Body of pancreas (tissue), 4 donors: Measurements from ENCODE around the gene CCL22. TPM values are rescaled to one million over a fixed set of nuclear protein-coding genes. Genes with fewer than 3 reads are reported as not detected.

ENCODE experiments used
- ATAC-seq: fragments of 150-250 bp; one replicate; pipeline ENCODE4 v1.9.1; 2016
- DNase-seq, 4 donors: peaks; one replicate each; pipeline ENCODE4 v3.0.0-alpha.2; 2019
- H3K27ac ChIP-seq, 4 donors: fragments of 200-600 bp; sonication (generic); 1 replicate in 3 of 4; 2 replicates in 1 of 4; pipeline versions ENCODE4 v1.5.1 to v1.6.1; 2016 to 2019; ENCODE audit warnings: mild to moderate bottlenecking in 1 of 4, mixed read lengths in 1 of 4, moderate library complexity in 1 of 4
- H3K27me3 ChIP-seq, 2 donors: fragments of 200-600 bp; sonication (generic); one replicate each; pipeline ENCODE4 v1.6.0; 2016; ENCODE audit warnings: mild to moderate bottlenecking in 1 of 2
- H3K36me3 ChIP-seq, 2 donors: fragments of 200-600 bp; sonication (generic); replicated peaks in 1 of 2; 2 replicates each; pipeline ENCODE4 v1.5.1; 2016; ENCODE audit warnings: low read depth in 2 of 2; ENCODE audit not compliant: insufficient read depth in 1 of 2
- H3K4me1 ChIP-seq: fragments of 200-600 bp; sonication (generic); one replicate; pipeline ENCODE4 v1.6.0; 2016
- H3K4me3 ChIP-seq, 2 donors: fragments of 200-600 bp; sonication (generic); 1 replicate in 1 of 2; 2 replicates in 1 of 2; pipeline ENCODE4 v1.5.1; 2016 to 2019
- H3K9me3 ChIP-seq, 3 donors: fragments of 200-600 bp; sonication (generic); 1 replicate in 2 of 3; 2 replicates in 1 of 3; pipeline ENCODE4 v1.5.1; 2016
- POLR2A ChIP-seq, 3 donors: fragments of 450-650 bp; IDR thresholded peaks; one replicate each; pipeline ENCODE4 v1.6.1; 2016; ENCODE audit warnings: antibody characterized with exemption in 3 of 3, mild to moderate bottlenecking in 2 of 3
- WGBS, 2 donors: methylation state at CpG; one replicate each; pipeline ENCODE4 v1.1.5; 2017; 5-methylcytosine and 5-hydroxymethylcytosine counted together
- intact Hi-C: fragments of 100-400 bp; cut with DNase I; formaldehyde crosslinking; loops from one replicate; pipeline ENCODE4 v1.15.1; 2023
- total RNA-seq, 2 donors: library from RNA; depleted of rRNA; stranded (reverse); fragments of >200 nt; gene quantifications; one replicate each; pipeline ENCODE4 v1.1.0, GENCODE V29; 2016
- TF ChIP-seq, protein P1 (sequence below), 7 experiments: fragments of 450-650 bp in 4 of 7; fragments of 200-600 bp in 3 of 7; sonication (generic) in 3 of 7; IDR thresholded peaks; one replicate each; pipeline ENCODE4 v1.5.1; 2016 to 2019; ENCODE audit warnings: antibody characterized with exemption in 7 of 7

Gene CCL22
- total RNA-seq, 2 donors from 2014 or later: not detected

DNA sequence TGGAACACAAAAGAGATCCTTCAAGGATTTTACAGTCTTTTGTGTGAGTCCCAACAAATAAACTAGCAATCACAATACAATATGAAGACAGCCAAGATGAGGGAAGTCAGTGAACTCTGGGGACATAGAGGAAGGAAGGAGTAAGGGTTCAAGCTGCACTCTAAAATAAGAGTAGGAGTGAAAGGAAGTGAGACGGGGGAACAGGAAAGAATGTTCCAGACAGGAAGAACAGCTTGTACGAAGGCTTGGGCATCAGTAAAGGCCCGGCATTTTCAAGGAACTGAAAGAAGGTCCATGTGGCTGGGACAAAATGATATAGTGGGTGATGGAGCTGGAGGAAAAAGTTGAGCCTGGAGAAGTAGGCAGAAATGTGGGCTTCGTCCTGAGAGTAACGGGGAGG lies 50.5 kb downstream of the CCL22 start:
- 69 to 76% methylated on average over 5 of the region's 5 CpGs for WGBS, 2 donors
- no peaks in the 10 kb centered on the region for H3K27me3 ChIP-seq
- H3K4me3 ChIP-seq: no peak overlapping the region
- ATAC-seq (no peak), DNase-seq (peak in 1 of 4 donors; percentile 27)
- no peak overlapping the region for H3K27ac ChIP-seq
- no peaks in the 10 kb centered on the region for H3K4me1 ChIP-seq
- no peaks in the 10 kb centered on the region for H3K9me3 ChIP-seq
- intact Hi-C loops: no loop called here
- TF ChIP-seq, protein P1, sequence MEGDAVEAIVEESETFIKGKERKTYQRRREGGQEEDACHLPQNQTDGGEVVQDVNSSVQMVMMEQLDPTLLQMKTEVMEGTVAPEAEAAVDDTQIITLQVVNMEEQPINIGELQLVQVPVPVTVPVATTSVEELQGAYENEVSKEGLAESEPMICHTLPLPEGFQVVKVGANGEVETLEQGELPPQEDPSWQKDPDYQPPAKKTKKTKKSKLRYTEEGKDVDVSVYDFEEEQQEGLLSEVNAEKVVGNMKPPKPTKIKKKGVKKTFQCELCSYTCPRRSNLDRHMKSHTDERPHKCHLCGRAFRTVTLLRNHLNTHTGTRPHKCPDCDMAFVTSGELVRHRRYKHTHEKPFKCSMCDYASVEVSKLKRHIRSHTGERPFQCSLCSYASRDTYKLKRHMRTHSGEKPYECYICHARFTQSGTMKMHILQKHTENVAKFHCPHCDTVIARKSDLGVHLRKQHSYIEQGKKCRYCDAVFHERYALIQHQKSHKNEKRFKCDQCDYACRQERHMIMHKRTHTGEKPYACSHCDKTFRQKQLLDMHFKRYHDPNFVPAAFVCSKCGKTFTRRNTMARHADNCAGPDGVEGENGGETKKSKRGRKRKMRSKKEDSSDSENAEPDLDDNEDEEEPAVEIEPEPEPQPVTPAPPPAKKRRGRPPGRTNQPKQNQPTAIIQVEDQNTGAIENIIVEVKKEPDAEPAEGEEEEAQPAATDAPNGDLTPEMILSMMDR (IDR thresholded peaks at IDR 0.05): no peak
- TF ChIP-seq POLR2A (IDR thresholded peaks at IDR 0.05): no peak
- no peaks in the 10 kb centered on the region for H3K36me3 ChIP-seq

DNA sequence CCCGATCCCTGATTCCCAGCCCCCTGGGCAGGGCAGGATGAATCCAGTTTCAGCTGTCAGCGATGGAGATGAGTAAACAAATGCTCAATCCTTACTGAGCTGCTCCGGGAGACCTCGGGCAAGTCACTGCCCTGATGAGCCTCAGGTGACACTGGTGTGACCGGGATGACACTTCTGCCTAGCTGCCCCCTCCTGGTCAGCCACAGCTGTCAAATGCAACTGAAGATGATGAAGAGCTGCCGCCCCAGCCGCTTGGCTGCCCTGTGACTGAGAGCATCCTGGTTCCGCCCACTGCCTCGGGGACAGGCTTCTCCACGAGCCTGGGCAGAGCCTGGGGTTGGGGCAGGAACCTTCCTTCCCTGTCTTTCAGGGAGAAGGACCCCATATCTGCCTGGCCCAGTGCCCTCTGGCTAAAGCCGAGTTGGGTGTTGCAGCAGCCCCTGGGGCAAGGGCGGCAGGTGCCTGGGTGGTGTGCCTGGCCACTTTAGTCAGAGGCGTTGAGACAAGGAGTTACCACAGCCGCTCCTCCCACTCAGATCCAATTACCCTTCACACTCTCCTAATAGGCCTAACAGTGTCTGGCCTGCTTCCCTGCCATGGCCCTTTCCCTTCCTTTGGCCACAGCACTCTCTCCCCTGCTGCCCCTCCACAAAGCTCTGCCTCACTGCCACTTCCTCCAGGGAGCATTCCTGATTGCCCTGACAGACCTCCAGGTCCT lies 51.4 kb downstream of the CCL22 start:
- H3K27me3 ChIP-seq: no peaks in the 10 kb centered on the region
- intact Hi-C loops: no loop called here
- TF ChIP-seq POLR2A (IDR thresholded peaks at IDR 0.05): no peak
- TF ChIP-seq, protein P1 (IDR thresholded peaks at IDR 0.05): no peak
- H3K27ac ChIP-seq: no peak overlapping the region
- no peaks in the 10 kb centered on the region for H3K4me1 ChIP-seq
- DNase-seq: no peak
- no peak for ATAC-seq
- 59 to 62% methylated on average over 6 to 14 of the region's 14 CpGs for WGBS, 2 donors
- H3K36me3 ChIP-seq: no peaks in the 10 kb centered on the region
- no peaks in the 10 kb centered on the region for H3K9me3 ChIP-seq
- H3K4me3 ChIP-seq: no peak overlapping the region

DNA sequence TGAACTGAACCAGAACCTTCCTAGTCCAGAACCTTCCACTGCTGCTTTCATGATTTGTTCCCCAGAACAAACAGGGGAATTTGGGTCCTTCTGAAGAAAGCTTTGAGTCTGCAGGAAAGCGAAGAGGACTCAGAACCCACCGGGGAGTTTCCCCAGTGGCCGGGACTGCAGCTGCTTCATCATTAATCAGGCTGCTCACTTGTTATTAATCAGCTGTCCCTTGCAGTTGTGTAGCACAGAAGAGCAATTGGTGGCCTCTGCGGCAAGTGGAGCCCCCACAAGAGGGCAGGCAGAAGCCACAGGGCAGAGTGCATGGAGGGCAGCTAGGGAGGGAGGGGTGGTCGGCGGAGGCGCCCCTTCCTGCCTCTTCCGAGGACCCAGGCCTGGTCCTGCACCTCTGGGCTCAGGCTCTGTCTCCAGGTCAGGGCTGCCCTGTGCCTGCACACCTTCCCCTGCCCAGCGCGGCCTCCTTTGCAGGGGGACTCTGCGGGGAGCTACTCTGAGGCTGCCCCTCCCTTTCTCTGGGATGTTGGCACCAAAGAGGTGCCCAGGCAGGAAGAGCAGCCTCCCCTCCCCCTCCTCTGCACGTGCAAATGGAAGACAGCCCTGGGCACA lies 52.9 kb downstream of the CCL22 start:
- ATAC-seq (no peak), DNase-seq (no peak)
- TF ChIP-seq, protein P1 (IDR thresholded peaks at IDR 0.05): no peak
- TF ChIP-seq POLR2A (IDR thresholded peaks at IDR 0.05): no peak
- H3K4me1 ChIP-seq: peaks cover under 1% of the 10 kb centered on the region
- H3K9me3 ChIP-seq: no peaks in the 10 kb centered on the region
- 45 to 58% methylated on average over 6 to 12 of the region's 12 CpGs for WGBS, 2 donors
- no peak overlapping the region for H3K27ac ChIP-seq
- H3K27me3 ChIP-seq: no peaks in the 10 kb centered on the region
- H3K36me3 ChIP-seq: no peaks in the 10 kb centered on the region
- intact Hi-C loops: no loop called here
- no peak overlapping the region for H3K4me3 ChIP-seq

DNA sequence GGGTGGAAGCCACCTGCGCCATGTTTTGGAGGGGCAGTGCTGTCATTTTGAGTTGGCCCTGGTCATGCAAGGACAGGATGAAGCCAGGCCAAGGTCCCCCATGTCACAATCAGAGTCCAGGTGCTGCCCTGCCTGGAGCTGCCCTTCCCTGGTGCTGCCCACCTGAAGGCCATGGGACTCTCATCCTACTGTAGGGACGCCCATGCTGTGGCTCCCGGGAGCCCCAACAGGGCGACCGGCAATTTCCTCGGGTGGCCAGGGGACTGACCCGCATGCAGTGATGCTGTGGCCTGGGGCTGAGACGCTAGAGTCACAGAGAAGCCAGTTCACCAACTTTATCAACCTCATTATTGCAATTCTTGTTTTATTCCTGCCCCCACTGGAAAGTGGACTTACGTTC lies 54.0 kb downstream of the CCL22 start:
- ATAC-seq (no peak), DNase-seq (no peak)
- TF ChIP-seq, protein P1 (IDR thresholded peaks at IDR 0.05): no peak
- no peak for TF ChIP-seq POLR2A (IDR thresholded peaks at IDR 0.05)
- intact Hi-C loops: no loop called here
- Histone ChIP-seq H3K36me3 (no peaks in the 10 kb centered on the region), H3K27me3 (no peaks in the 10 kb centered on the region), H3K9me3 (no peaks in the 10 kb centered on the region), H3K27ac (no peak overlapping the region), H3K4me1 (peaks cover 10% of the 10 kb centered on the region), H3K4me3 (no peak overlapping the region)
- 78 to 84% methylated on average over 9 of the region's 9 CpGs for WGBS, 2 donors
